Embryonic facial prominence (tissue), 1 donor: ENCODE measurements around the gene MGME1.
A peak's percentile ranks its signal among the peaks of the same experiment; 100 is the strongest.

Experiments
- DNase-seq: peaks from one replicate; pipeline ENCODE4 v3.0.0-alpha.2; 2016; ENCODE audit errors: extremely low spot score

Gene MGME1

GRCh38 chr20:17968366-17969277 is at the start of gene MGME1, which contains the start of gene SNX5:
MGME1 (plus strand) TSS chr20:17969018; CDS start chr20:17969860, 842 bp downstream.
SNX5 (minus strand) TSS chr20:17968794; CDS start chr20:17968425, 369 bp downstream.
- DNase-seq = peak; percentile 97

GRCh38 chr20:17919149-17919548 is 49.7 kb upstream of the MGME1 start:
- DNase-seq = no peak

- DNase-seq = no peak
Measured at GRCh38 chr20:17921774-17922173, 47.0 kb upstream of the MGME1 start.

GRCh38 chr20:17925141-17925939 is 43.5 kb upstream of the MGME1 start:
- DNase-seq = no peak

- no peak for DNase-seq
Measured at GRCh38 chr20:17925940-17926300, 42.9 kb upstream of the MGME1 start.

- DNase-seq = no peak
Measured at GRCh38 chr20:17928211-17928611, 40.6 kb upstream of the MGME1 start.

GRCh38 chr20:17928633-17929311 is 40.0 kb upstream of the MGME1 start:
- DNase-seq = no peak

- DNase-seq = no peak
Measured at GRCh38 chr20:17931513-17931912, 37.3 kb upstream of the MGME1 start.

- no peak for DNase-seq
Measured at GRCh38 chr20:17932396-17932795, 36.4 kb upstream of the MGME1 start.

GRCh38 chr20:17933121-17933520 is 35.7 kb upstream of the MGME1 start:
- no peak for DNase-seq

- DNase-seq = no peak
Measured at GRCh38 chr20:17933711-17934110, 35.1 kb upstream of the MGME1 start.

GRCh38 chr20:17934141-17934862 is 34.5 kb upstream of the MGME1 start:
- DNase-seq = no peak

- no peak for DNase-seq
Measured at GRCh38 chr20:17935186-17935585, 33.6 kb upstream of the MGME1 start.

GRCh38 chr20:17935761-17936160 is 33.1 kb upstream of the MGME1 start:
- no peak for DNase-seq

- DNase-seq = no peak
Measured at GRCh38 chr20:17936286-17936760, 32.5 kb upstream of the MGME1 start.

GRCh38 chr20:17936761-17937732 is 31.8 kb upstream of the MGME1 start:
- peak; percentile 51 for DNase-seq

- DNase-seq = peak; percentile 60
Measured at GRCh38 chr20:17938871-17939619, 29.8 kb upstream of the MGME1 start.

GRCh38 chr20:17939622-17940223 is 29.1 kb upstream of the MGME1 start:
- no peak for DNase-seq
